ENCODE data around the gene CPSF4L.

- TF ChIP-seq EZH2phosphoT487 (IDR thresholded peaks at IDR 0.05; ENCODE audit: low read depth) (no peak), CTCF (IDR thresholded peaks at IDR 0.05; ENCODE audit: low read depth, low read length) (no peak)
Observed at GRCh38 chr17:73304438-73304837, 42.8 kb upstream of the CPSF4L start.

Measured in OCI-LY3 (cell line).